Measurements from ENCODE around the gene HTRA3. TPM values are rescaled to one million over a fixed set of nuclear protein-coding genes. Genes with fewer than 3 reads are reported as not detected.

HTRA3 gene
- total RNA-seq, 2 experiments from 2014 or later, result not detected

GRCh38 chr4:8272472-8273428 is 3.2 kb downstream of the HTRA3 start:
- CTCF ChIA-PET (ENCODE audit: unreplicated experiment), result no interaction called here
- BruUV-seq (replicated peaks), result no TSS peak
- no peaks in the 10 kb centered on the region for H3K9me3 ChIP-seq (ENCODE audit: low read length)
- no peak for DNase-seq (ENCODE audit: low spot score)
- no peak overlapping the region for H2AFZ ChIP-seq (ENCODE audit: low read length)
- TF ChIP-seq, protein P1, sequence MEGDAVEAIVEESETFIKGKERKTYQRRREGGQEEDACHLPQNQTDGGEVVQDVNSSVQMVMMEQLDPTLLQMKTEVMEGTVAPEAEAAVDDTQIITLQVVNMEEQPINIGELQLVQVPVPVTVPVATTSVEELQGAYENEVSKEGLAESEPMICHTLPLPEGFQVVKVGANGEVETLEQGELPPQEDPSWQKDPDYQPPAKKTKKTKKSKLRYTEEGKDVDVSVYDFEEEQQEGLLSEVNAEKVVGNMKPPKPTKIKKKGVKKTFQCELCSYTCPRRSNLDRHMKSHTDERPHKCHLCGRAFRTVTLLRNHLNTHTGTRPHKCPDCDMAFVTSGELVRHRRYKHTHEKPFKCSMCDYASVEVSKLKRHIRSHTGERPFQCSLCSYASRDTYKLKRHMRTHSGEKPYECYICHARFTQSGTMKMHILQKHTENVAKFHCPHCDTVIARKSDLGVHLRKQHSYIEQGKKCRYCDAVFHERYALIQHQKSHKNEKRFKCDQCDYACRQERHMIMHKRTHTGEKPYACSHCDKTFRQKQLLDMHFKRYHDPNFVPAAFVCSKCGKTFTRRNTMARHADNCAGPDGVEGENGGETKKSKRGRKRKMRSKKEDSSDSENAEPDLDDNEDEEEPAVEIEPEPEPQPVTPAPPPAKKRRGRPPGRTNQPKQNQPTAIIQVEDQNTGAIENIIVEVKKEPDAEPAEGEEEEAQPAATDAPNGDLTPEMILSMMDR (conservative IDR thresholded peaks at IDR 0.05; ENCODE audit: low read length), result no peak
- TF ChIP-seq EZH2phosphoT487 (IDR thresholded peaks at IDR 0.05; ENCODE audit: borderline replicate concordance, low read depth, low read length), result no peak
- H3K4me3 ChIP-seq (ENCODE audit: low read depth, low read length, poor library complexity, severe bottlenecking), result no peak overlapping the region
- H3K79me2 ChIP-seq (ENCODE audit: insufficient read depth, low read depth, low read length), result no peaks in the 10 kb centered on the region
- no peaks in the 10 kb centered on the region for H3K9me2 ChIP-seq (ENCODE audit: insufficient read depth, low read length)
- no peaks in the 10 kb centered on the region for H3K4me1 ChIP-seq (ENCODE audit: insufficient read depth, low read length, poor library complexity, severe bottlenecking)
- no peaks in the 10 kb centered on the region for H3K36me3 ChIP-seq (ENCODE audit: insufficient read depth, low read length)
- POLR2A ChIA-PET, result interaction anchor here (0.5 to 0.7 kb wide), 2 partner anchors 73 to 131 kb away, joined by 3 to 4 read pairs; no protein-coding TSS in a partner anchor
- H3K4me2 ChIP-seq (ENCODE audit: low read length), result no peak overlapping the region
- H4K20me1 ChIP-seq (ENCODE audit: insufficient read depth, low read length), result no peaks in the 10 kb centered on the region
- intact Hi-C loops (cut with micrococcal nuclease; ENCODE audit: unreplicated experiment), result no loop called here
- no peak overlapping the region for H3K27ac ChIP-seq (ENCODE audit: low read depth, low read length, poor library complexity, severe bottlenecking)

GRCh38 chr4:8273450-8273849 is 3.9 kb downstream of the HTRA3 start:
- Histone ChIP-seq H3K9me2 (ENCODE audit: insufficient read depth, low read length) (no peaks in the 10 kb centered on the region), H3K79me2 (ENCODE audit: insufficient read depth, low read depth, low read length) (no peaks in the 10 kb centered on the region), H3K9me3 (ENCODE audit: low read length) (no peaks in the 10 kb centered on the region), H4K20me1 (ENCODE audit: insufficient read depth, low read length) (no peaks in the 10 kb centered on the region), H3K36me3 (ENCODE audit: insufficient read depth, low read length) (no peaks in the 10 kb centered on the region), H3K4me2 (ENCODE audit: low read length) (no peak overlapping the region), H3K4me1 (ENCODE audit: insufficient read depth, low read length, poor library complexity, severe bottlenecking) (no peaks in the 10 kb centered on the region), H3K27ac (ENCODE audit: low read depth, low read length, poor library complexity, severe bottlenecking) (no peak overlapping the region), H3K4me3 (ENCODE audit: low read depth, low read length, poor library complexity, severe bottlenecking) (no peak overlapping the region), H2AFZ (ENCODE audit: low read length) (no peak overlapping the region)
- no TSS peak for BruUV-seq (replicated peaks)
- CTCF ChIA-PET (ENCODE audit: unreplicated experiment), result no interaction called here
- no peak for DNase-seq (ENCODE audit: low spot score)
- intact Hi-C loops (cut with micrococcal nuclease; ENCODE audit: unreplicated experiment), result no loop called here
- TF ChIP-seq, protein P1 (conservative IDR thresholded peaks at IDR 0.05; ENCODE audit: low read length), result no peak
- TF ChIP-seq EZH2phosphoT487 (IDR thresholded peaks at IDR 0.05; ENCODE audit: borderline replicate concordance, low read depth, low read length), result no peak
- POLR2A ChIA-PET, result interaction anchor here (0.5 to 0.7 kb wide), 2 partner anchors 74 to 131 kb away, joined by 3 to 4 read pairs; no protein-coding TSS in a partner anchor
